Stimulated activated CD4-positive, alpha-beta T cell treated with anti-CD3 and anti-CD28 coated beads, TNF-alpha, amount 100 ng/mL, for 4 hours (primary cell): ENCODE results near the gene ADNP.
"Not testable (repeated sequence)": the region's sequence is repeated elsewhere in the genome, so short reads cannot be mapped to it uniquely, and the experiment has no call there.

Source experiments
- DNase-seq, 3 experiments: peaks; one replicate each; pipeline ENCODE4 v3.0.0-alpha.2; 2020; ENCODE audit warnings: low read depth in 3 of 3

The ADNP gene

DNA sequence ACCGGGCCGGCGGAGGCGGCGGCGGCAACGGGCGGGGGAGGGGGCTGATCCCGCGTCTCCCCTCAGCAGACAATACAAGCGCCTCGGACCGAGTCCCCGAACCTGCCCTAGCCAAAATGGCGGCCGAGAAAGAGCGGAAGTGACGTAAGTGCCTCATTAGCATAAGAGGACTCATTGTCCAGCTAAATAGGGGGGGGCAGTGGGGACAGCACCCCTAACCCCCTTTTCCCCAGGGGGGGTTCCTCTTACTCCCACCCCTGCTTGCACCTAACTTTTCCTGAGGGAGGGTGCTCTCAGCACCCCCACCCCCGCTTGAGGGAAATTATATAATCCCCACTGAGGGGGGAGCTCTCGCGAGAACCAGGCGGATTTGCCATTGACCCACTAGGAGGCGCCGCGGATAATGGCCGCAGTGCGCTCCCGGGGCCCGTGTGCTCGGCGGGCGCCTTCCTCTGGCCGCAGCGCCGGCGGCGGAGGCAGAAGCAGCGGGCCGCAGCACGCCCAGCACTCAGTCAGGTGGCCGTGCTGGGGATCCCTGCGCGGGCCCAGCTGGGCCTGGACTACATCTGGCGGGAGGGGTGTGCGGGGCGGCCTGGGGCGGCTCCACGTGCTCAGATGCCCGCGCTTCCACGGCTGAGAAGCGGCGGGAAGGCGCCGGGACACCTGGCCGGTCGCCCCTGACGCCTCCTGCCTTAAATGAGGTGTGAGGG is at the start of gene ADNP:
Gene ADNP, minus strand, starts transcription at position 132 of the 710 bp plus-strand sequence. CDS start 27,441 bp downstream, outside the sequence.
- DNase-seq, result peak; percentile 77 to 80 (median 78)

DNA sequence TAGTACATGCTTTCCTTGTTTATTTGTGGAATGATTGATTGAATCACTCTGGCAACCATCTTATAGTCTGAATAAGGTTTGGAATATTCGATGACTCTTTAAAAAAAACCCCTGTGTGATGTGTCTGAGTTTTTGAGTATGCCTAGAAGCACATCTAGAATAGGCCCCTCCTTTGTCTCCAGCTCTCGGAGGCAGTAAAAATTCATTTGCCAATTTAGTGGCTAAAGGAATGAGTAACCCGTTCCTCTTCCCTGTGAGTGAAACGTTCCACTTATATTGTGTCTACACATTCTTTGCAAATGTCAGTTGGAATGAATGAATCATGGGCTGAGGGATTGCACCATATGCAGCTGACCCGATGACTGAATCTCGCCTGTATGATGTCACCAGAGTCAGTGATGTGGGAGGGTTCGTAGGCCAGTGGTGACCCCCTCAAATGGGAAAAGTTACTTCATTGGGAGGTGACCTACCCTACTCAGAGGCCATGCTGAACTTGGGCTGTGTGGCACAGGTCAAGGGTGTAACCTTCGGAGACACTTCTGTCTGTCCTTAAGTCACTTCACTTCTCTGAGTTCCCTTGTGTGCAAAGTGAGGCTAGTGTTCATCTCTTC is 48.9 kb upstream of the ADNP start:
- no peak for DNase-seq

DNA sequence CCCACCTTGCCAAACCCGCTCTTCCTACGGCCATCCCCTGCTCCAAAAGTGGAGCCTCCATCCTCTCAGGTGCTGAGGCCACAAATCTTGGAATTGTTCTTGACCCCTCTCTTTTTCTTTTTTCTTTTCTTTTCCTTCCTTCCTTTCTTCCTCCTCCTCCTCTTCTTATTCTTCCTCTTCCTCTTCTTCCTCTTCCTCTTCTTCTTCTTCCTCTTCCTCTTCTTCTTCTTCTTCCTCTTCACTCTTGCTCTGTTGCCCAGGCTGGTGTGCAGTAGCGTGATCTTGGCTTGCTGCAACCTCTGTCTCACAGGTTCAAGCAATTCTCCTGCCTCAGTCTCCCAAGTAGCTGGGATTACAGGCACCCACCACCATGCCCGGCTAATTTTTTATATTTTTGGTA is 47.3 kb upstream of the ADNP start:
- not testable (repeated sequence) for DNase-seq

DNA sequence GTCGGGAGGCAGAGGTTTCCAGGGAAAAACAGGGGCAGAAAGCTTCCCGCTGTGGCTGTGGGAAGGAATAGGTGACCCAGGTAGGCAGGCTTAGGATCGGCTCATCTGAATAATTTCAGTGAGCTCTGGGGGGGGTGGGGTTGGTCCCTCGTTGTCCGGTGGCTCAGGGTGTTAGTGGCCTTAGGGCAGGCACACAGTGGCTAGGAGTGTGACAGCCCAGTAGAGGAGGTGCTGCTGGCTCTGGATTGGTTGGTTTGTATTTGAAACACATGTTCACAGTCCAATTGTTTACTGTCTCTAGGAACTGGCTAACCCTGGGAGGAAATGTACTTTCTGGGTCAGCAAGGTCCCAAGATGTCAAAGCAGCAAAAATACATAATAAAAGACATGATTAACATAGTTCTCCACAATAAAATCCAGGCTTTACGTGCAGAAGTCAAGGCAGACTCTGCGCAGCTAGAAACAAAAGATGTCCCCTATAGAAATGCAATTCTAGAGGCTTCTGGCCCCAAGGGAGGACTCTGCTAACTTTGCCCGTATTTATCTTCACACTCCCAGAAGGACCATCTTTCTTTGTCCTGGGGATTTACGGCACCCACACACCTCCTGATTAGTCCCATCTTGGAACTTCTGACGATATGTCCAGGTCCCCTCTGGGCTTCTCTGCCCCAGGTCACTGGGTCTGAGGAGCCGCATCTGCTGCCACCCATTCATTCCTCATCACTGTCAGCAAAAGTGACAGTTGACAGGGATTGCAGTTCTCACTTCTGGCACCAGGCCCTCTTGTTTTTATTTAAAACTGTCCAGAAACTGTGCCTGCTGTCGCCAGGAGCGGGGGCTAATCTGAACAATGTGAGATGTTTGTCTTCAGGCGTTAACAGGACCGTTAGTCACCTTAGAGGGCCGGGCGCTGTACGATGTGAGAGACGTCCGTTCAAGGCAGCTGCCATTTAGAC is 46.1 kb upstream of the ADNP start:
- no peak for DNase-seq

DNA sequence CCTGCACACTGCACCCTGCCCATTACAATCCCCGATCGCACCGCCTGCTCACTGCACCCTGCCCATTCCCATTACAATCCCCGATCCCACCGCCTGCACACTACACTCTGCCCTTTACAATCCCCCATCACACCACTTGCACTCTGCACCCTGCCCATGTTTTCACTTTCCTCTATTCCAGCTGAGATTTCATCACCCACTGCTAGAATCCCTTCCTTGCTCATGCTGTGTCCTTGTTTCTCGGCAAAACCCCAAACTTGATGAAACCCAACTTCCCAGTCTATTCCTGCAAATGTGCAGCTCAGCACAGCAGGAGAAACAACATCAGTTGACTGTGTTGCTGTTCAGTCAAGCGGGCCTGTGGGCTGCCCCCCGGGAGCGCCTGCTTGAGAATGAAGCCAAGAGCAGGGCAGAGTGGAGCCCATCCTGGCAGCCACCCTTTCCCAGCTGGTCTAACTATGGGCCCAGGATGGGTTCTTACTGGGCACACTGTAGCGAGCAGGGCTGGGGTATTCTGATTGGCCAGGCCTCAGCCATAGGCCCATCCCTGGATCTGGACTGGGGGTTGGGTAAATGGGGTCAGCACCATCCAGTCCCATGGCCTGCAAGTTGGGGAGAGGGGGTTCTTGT is 44.6 kb upstream of the ADNP start:
- no peak for DNase-seq

DNA sequence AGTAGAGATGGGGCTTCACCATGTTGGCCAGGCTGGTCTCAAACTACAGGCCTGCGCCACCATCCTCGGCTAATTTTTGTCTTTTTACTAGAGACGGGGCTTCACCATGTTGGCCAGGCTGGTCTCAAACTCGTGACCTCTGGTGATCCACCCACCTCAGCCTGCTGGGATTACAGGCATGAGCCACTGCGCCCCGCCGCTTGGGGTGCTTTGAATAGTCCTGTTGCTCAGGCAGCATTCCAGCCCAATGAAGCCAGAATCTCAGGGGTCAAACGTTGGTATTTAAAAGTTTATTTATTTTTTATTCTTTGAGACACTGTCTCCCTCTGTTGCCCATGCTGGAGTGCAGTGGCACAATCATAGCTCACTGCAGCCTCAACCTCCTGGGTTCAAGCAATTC is 38.7 kb upstream of the ADNP start:
- DNase-seq, result no peak

DNA sequence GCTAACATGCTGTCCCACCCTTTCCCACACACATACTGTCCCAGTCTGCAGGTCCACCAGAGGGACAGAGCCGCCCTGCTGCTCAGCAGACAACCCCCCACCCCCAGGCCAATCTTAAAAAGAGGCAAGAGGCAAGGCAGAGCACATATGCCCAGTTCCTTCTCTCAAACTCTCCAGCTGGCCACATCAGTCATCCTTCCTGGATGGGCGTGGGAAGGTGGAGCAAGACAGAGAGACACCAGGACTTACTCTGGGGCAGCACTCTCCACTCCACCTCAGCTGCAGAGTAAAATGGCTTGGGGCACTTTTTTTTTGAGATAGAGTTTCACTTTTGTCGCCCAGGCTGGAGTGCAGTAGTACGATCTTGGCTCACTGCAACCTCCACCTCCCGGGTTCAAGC is 38.2 kb upstream of the ADNP start:
- no peak for DNase-seq

DNA sequence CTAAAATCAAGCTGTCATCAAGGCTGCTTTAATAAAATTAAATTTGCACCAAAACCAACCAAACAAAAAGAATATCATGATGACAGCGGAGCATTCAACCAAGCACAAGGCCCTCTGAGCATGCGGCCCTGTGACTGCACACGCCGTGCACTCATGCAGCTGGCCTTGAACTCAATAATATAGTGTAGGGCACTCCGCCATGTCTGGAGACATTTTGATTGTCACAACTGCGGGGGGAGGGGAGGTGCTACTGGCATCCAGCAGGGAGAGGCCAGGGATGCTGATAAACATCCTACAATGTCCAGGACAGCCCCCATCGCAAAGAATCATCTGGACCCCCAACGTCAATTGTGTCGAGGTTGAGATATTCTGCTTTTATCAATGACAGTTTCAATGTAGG is 37.1 kb upstream of the ADNP start:
- no peak for DNase-seq

DNA sequence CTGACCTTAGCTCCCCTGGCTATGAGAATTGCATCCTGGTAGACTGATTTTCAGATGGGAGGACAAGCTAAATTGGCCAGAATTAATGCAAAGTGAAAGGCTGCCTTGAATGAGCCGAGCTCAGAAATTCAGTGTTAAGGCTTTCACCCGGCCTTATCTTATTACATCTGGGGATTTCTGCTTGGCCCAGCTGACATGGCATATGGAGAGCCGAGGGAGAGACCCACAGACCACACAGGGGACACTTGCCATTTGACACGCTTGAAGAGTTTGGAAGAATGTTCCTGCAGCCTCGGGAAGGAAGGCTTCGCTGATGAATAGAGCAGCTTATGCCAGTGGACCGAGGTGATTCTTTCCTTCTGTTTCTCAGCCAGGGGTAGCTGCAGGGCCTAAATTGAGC is 36.3 kb upstream of the ADNP start:
- no peak for DNase-seq

DNA sequence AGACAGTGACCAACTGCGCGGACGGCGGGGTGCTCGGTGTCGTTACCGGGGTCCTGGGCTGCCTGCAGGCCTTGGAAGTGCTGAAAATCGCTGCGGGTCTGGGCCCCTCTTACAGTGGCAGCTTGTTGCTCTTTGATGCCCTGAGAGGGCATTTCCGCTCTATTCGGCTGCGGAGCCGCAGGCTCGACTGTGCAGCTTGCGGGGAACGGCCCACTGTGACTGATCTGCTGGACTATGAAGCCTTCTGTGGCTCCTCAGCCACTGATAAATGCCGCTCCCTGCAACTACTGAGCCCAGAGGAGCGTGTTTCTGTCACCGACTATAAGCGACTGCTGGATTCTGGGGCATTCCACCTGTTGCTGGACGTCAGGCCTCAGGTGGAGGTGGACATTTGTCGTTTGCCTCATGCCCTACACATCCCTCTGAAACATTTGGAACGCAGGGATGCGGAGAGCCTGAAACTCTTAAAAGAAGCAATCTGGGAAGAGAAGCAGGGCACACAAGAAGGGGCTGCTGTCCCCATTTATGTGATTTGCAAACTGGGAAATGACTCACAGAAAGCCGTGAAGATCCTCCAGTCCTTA is 28.4 kb upstream of the ADNP start:
- DNase-seq, result no peak

DNA sequence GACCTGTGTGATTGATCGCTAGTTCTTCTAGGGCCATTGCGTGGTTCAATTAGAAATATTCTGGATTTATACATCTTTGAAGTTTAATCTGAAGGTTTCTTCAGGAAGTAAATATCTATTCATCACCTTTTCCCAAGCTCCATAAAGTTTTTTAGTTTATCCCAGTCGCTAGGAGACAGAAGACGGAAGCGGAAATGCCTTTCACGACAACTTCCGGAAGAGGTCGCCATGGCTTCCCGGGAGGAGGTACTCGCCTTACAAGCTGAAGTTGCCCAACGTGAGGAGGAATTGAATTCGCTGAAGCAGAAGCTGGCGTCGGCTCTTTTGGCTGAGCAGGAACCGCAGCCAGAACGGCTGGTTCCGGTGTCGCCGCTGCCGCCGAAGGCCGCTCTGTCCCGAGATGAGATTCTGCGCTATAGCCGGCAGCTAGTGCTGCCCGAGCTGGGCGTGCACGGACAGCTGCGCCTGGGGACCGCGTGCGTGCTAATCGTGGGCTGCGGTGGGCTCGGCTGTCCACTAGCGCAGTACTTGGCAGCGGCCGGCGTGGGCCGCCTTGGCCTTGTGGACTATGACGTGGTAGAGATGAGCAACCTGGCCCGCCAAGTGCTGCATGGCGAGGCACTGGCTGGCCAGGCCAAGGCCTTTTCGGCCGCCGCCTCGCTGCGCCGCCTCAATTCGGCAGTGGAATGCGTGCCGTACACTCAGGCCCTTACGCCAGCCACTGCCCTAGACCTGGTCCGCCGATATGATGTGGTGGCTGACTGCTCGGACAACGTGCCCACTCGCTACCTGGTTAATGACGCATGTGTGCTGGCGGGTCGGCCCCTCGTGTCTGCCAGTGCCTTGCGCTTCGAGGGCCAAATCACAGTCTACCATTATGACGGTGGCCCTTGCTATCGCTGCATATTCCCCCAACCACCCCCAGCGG is 27.6 kb upstream of the ADNP start, which contains the start of gene MOCS3:
Gene MOCS3, plus strand, starts transcription at position 204 of the 928 bp plus-strand sequence. Its CDS starts 25 bp downstream, at position 229.
- DNase-seq, result peak; percentile 45 to 69 (median 59)

DNA sequence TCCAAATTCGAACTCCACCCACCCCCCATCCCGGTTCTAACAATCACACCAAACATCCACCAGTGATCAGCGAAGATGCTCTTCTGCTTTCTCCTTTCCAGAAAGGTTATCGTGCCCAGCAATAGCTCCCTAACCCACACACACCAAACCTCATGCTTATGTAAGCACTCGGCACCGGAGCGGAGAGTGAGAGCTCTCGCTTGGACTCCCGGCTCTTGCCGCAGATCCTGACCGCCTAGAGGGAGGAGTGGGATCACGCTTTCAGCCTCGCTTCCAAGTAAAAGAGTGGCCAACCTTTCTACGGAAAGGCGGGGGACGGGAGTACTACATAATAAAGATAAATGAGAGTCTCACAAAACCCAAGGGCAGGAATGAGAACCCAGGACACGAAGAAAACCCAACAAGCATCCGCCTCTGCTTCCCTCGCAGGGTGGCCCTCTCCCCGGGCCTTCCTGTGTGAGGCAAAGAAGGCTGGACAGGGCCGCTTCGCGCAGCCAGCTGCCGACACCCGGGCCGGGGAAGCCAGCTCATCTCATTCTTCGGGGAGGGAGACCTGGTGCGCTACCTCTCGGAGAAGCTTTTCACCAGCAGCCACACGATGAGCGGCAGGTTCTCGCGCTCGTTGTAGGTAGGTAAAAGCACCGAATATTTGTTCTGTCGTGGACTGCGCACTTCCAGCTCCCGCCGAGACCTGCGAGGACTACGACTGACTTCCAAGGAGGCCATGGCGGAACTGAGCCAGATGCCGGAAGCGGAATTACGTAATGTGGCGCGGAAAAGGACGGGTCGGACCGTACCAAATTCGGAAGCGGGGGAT is 26.8 kb upstream of the ADNP start, which contains the start of gene DPM1:
Gene DPM1, minus strand, starts transcription at position 735 of the 817 bp plus-strand sequence. Its CDS starts 9 bp downstream, at position 726.
- peak; percentile 70 to 76 (median 73) for DNase-seq

DNA sequence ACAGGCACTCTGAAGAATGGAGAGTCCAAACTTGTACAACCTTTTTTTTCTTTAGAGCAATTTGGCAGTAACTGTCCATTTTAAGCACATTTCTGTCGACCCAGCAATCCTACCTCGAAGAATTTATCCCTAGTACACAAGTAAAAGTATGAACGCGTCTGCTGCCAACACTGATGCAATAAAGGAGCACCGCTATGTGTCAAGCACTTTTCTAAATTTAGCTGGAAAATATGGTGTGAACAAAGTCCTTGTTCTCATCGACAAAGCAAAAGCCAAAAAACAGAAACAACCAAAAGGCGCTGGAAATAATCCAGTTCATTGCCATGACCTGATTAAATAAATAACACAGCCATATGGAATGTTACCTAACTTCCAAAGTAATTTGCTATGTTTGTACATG is 26.0 kb upstream of the ADNP start:
- DNase-seq, result no peak

DNA sequence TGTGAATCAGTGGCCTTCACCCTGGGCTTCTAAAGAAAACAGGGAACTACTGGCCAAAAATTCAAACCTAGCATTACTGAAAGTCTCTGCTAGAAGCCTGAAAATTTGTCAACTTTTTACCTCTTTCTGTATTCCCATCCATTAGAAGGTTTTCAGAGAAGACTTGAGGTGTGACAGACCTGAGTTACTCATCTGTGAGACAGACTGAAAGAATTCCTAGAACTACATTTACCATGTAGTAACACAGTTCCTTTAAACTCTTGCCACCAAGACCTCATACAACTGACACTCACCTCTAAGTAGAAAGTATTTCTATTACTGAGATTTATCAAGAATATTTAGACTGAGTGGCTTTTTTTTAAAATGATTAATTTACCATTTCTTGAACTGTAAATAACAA is 22.6 kb upstream of the ADNP start:
- no peak for DNase-seq

DNA sequence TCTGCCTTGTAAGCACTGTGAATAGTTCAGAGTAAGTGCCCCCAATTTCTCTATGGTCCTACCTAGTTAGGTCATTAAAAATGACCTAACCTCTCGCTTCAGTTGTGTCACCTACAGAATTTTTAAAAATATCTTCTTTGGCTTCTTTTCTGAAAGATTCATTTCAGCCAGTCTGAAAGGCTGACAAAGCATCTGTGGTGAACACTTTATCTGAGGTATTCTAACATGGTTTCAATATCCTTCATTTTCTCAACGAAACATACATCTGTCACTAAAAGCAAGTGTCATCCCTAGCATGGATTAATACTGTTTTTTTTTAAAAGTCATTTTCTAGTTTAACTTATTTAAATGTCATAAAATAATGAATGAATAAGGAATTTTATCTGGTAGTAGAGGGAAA is 22.0 kb upstream of the ADNP start:
- no peak for DNase-seq

DNA sequence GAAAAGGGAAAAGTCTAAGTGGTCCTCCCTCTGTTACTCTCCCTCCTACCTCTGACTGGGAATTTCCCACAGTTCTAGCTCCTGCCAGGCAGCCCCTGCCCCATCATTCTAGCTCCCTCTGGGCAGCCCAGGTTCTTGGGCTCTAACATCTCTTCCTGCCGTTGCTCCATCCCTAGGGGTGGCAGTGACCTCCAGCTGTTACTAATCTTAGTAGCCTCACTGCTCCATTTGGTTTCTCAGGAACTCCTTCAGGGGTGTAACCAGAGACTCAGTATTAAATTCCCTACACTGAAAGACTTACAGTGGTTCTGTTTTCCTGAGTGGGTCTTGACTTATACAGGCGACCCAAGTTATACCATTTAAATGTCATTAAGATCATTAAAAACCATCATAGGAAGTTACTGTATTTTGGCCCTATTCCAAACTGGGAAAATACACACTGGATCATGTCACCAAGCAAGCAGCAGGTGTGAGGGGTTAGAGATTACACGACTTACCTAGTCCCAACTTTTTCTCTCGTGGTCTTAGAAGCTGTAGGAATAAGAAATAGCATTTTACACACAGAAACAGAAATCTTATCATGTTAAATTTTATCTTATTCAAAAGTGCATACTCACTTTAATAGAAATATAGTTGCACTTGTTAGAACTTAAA is 17.0 kb upstream of the ADNP start:
- no peak for DNase-seq

DNA sequence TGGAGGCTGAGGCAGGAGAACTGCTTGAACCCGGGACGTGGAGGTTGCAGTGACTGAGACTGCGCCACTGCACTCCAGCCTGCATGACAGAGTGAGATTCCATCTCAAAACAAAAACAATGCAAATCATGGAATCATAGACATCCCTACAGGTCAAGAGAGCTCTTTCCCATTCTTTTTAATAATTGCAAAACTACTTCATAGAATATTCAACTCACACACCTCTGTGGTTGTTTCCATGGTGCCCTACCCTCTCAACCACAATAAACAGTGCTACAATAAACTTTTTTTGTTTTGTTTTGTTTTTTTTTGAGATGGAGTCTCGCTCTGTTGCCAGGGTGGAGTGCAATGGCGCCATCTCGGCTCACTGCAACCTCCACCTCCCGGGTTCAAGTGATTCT is 11.8 kb upstream of the ADNP start:
- no peak for DNase-seq

DNA sequence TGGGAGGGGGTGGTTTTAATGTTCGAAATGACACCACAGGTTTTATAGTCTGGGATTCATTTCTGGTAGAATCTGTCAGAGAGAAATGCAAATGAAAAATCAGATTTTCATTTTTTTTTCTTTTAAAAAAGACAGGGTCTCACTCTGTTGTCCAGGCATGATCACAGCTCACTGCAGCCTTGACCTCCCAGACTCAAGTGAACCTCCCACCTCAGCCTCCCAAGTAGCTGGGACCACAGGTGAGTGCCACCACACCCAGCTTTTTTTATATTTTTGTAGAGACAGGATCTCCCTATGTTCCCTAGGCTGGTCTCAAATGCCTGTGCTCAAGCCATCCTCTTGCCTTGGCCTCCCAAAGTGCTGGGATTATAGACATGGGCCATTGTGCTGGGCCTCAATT is 2.4 kb upstream of the ADNP start:
- DNase-seq, result no peak
